Measurements from ENCODE around the gene VEGFC.

GRCh38 chr4:176793060-176793605, 411 bp upstream of the VEGFC start:
- no peak for TF ChIP-seq CTCF (IDR thresholded peaks at IDR 0.05)
- no peak for TF ChIP-seq EZH2 (IDR thresholded peaks at IDR 0.05; ENCODE audit: borderline replicate concordance, insufficient read depth, low read depth, low read length, poor library complexity, severe bottlenecking)

Measured in B cell (primary cell).